ENCODE data around the gene TAS1R3.
A peak's percentile ranks its signal among the peaks of the same experiment; 100 is the strongest.
"Not testable (repeated sequence)": the region's sequence is repeated elsewhere in the genome, so short reads cannot be mapped to it uniquely, and the experiment has no call there.

The TAS1R3 gene

GRCh38 chr1:1354271-1355247 lies 23.5 kb downstream of the TAS1R3 start:
- no peak for DNase-seq (ENCODE audit: low spot score)

- DNase-seq (ENCODE audit: low spot score), result no peak
Observed at GRCh38 chr1:1355416-1355815, 24.3 kb downstream of the TAS1R3 start.

GRCh38 chr1:1356166-1356795 lies 25.2 kb downstream of the TAS1R3 start:
- no peak for DNase-seq (ENCODE audit: low spot score)

GRCh38 chr1:1356796-1357401 lies 25.8 kb downstream of the TAS1R3 start:
- DNase-seq (ENCODE audit: low spot score), result no peak

- no peak for DNase-seq (ENCODE audit: low spot score)
Observed at GRCh38 chr1:1357871-1358432, 26.9 kb downstream of the TAS1R3 start.

GRCh38 chr1:1358433-1359271 lies 27.6 kb downstream of the TAS1R3 start, which contains the start of gene MXRA8:
TSS of gene MXRA8 (minus strand) at chr1:1358555. CDS start at chr1:1358504, 51 bp downstream.
- no peak for DNase-seq (ENCODE audit: low spot score)

- DNase-seq (ENCODE audit: low spot score), result no peak
Observed at GRCh38 chr1:1359308-1359663, 28.2 kb downstream of the TAS1R3 start.

- DNase-seq (ENCODE audit: low spot score), result no peak
Observed at GRCh38 chr1:1359664-1360468, 28.8 kb downstream of the TAS1R3 start.

- peak; percentile 36 for DNase-seq (ENCODE audit: low spot score)
Observed at GRCh38 chr1:1360506-1361169, 29.6 kb downstream of the TAS1R3 start.

- no peak for DNase-seq (ENCODE audit: low spot score)
Observed at GRCh38 chr1:1361233-1361981, 30.3 kb downstream of the TAS1R3 start.

- no peak for DNase-seq (ENCODE audit: low spot score)
Observed at GRCh38 chr1:1361982-1362423, 30.9 kb downstream of the TAS1R3 start.

GRCh38 chr1:1364266-1364665 lies 33.2 kb downstream of the TAS1R3 start:
- no peak for DNase-seq (ENCODE audit: low spot score)

GRCh38 chr1:1365875-1366698 lies 35.0 kb downstream of the TAS1R3 start:
- DNase-seq (ENCODE audit: low spot score), result no peak

- no peak for DNase-seq (ENCODE audit: low spot score)
Observed at GRCh38 chr1:1366699-1367066, 35.6 kb downstream of the TAS1R3 start.

- no peak for DNase-seq (ENCODE audit: low spot score)
Observed at GRCh38 chr1:1367315-1367714, 36.2 kb downstream of the TAS1R3 start.

GRCh38 chr1:1370094-1370493 lies 39.0 kb downstream of the TAS1R3 start:
- DNase-seq (ENCODE audit: low spot score), result not testable (repeated sequence)

- no peak for DNase-seq (ENCODE audit: low spot score)
Observed at GRCh38 chr1:1370771-1371300, 39.8 kb downstream of the TAS1R3 start.

- DNase-seq (ENCODE audit: low spot score), result no peak
Observed at GRCh38 chr1:1371364-1371745, 40.3 kb downstream of the TAS1R3 start.

Measured in COLO829 (cell line).